T1000 (cell line): ENCODE data around the gene CEP164.

ENCODE experiments used
- DNase-seq: peaks from one replicate; lab custom pipeline; 2025; ENCODE audit warnings: mixed read lengths; lab: John Stamatoyannopoulos, UW

Gene CEP164

DNA sequence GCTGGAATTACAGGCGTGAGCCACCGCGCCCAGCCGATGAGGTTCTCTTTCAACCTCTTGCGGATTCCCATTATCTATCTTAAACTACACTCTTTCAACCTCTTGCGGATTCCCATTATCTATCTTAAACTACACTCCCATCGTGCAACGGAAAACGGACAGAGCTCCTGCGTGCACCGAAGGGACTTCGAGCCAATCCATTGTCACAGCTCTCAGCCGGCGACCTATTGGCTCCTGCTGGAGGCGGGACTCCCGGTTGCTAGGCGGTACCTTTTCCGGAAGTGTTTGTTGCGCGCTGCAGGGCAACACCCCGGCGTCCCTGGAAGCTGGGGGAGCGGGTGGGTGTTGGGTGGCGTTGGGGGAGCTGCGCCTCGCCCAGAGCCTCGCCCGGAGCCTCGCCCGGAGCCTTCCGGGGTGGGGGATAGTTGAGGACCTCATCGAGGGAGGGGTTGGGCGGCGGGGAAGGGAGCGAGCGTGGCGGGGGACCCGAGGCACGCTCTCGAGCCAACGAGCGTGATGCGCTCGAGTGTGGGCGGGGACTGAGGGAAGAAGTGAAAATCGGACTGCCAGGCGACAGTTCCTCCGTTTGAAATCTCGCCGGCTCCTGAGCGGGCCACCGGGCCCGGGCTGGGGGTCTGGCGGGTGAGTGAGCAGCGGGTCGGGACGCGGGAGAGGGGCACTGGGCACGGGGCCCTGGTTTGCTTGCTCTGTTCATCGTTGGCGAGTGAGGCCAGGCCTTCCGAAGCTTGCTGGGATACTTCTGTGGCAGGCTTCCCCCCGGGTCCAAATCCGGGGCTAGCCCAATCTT is at the start of gene CEP164:
CEP164 (plus strand) TSS at position 288 of the 808 bp plus-strand sequence. CDS start 10,733 bp downstream, outside the sequence.
- DNase-seq, result peak; percentile 89

DNA sequence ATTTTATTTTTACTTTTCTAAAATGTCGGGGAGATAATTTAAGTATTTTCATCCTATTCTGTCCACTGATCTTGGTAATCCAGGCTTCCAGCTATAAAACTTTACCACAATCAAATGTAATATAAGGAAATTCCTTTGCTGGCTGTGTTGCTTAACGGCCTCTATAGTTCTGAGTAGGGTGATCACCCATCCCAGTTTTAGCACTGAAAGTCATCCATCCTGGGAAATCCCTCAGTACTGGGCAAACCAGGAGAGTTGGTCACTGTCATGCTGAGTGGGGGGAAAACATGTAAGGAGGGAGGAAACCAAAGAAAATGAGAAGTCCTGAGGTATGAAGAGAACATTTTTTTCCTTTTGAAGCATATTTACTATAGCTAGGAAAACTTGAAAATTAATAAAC is 49.3 kb upstream of the CEP164 start:
- DNase-seq, result no peak

DNA sequence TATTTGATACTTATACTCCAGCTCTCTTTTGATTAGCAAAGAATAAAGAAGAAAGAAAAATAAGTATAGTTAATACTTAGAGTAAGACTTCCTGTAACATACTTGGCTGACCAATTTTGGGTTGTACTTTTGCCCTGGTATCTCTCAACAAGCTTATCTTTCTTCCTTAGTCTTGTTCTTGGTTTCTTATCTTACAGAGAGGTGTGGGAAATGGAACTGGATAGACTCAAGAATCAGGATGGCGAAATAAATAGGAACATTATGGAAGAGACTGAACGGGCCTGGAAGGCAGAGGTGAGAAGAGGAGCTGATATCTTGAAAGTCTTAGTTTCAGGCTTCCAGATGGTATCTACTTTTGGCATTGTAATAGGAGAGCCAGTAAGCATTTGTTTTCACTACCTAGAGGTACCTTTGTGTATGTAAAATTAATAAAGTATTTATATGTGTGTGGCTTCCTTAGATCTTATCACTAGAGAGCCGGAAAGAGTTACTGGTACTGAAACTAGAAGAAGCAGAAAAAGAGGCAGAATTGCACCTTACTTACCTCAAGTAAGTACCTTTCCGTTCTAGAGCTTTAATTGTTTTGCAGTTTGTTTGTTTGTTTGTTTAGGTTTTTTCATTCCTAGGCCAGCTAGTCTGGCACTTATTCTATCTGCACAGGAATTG is 47.8 kb upstream of the CEP164 start:
- DNase-seq, result no peak

DNA sequence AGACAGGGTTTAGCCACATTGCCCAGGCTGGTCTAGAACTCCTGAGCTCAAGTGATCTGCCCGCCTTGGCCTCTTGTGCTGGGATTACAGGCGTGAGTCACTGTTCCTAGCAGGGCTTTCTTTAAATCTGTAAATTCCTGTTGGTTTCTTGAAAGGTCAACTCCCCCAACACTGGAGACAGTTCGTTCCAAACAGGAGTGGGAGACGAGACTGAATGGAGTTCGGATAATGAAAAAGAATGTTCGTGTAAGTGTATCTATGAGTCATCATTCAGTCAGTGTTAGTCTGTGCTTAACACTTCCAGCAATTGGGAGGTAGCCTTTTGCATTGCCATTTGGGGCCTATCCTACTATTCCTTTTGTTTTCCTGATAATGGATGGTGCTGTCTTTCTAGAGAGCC is 46.5 kb upstream of the CEP164 start:
- peak; percentile 53 for DNase-seq

DNA sequence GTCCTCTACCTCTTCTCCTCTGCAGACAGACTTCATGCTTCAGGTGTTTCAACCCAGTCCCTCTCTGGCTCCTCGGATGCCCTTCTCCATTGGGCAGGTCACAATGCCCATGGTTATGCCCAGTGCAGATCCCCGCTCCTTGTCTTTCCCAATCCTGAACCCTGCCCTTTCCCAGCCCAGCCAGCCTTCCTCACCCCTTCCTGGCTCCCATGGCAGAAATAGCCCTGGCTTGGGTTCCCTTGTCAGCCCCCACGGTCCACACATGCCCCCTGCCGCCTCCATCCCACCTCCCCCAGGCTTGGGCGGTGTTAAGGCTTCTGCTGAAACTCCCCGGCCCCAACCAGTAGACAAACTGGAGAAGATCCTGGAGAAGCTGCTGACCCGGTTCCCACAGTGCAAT is 45.8 kb upstream of the CEP164 start:
- no peak for DNase-seq

DNA sequence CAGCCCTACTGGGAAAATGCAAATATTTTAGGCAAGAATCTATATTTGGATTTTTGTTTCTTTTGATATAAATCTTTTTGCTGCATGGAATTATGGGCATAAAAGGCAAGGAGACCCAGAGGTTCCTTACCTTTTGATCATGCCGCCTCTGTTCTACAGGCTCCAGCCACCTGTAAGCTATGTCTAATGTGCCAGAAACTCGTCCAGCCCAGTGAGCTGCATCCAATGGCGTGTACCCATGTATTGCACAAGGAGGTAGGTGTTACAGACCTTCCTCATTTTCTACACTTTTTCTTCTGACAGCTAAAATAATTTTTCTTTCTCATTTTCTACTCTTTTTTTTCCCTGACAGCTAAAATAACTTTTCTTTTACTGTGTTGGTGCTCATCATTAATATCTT is 44.7 kb upstream of the CEP164 start:
- DNase-seq, result no peak

DNA sequence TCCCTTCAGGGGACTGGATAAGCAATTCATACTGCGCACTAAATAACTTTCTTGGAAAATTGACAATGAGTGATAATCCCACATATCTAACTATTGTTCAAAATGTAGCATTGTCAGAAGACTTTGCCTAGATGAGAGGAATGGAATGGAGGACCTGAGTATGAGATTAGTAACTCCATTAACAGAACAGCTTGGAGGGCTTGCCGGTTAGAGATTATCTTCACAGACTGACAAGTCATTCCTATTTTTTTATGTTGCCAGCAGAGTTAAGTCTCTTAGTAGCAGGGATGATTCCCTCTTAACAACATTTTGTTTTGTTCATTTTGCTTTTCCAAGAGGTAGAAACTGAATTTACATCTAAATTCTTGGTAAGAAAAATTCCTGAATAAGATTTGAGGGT is 43.6 kb upstream of the CEP164 start:
- no peak for DNase-seq

DNA sequence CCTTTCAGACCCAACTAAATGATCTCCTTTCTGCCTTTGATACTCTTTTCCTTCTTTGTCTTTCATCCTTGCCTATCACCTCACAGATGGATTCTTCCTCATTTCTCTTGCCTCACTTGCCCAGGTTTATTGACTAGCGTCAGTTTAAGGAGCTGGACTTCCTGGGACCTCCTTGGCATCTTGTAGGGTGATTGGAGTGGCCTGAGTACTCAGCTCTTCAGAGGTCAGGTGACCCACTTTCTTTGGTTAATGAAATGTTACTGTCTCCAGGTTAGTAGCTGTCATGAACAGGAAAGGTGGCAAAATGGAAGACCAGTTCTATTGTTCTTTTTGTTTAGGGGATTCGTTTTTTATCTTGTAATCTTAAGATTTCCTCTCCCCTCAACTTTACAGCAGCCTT is 41.1 kb upstream of the CEP164 start:
- no peak for DNase-seq

DNA sequence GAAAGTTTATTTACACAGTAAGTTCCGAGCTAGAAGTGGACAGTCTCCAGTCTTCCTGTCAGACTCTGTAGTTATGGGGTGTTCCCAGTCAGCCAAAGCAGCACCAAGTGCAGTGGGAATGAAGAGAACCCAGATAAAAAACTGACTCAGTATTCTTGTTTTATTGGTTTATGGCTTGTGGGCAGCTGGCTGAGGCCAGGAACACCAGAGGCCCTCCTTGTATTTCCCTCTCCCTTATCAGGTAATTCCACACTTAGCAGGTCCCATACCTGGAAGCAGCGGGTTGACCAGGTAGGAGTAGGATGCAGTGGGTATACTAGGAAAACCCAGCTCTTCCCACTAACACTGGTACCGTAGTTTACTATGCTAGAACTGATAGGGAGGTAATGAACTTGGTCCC is 40.0 kb upstream of the CEP164 start:
- DNase-seq, result no peak

DNA sequence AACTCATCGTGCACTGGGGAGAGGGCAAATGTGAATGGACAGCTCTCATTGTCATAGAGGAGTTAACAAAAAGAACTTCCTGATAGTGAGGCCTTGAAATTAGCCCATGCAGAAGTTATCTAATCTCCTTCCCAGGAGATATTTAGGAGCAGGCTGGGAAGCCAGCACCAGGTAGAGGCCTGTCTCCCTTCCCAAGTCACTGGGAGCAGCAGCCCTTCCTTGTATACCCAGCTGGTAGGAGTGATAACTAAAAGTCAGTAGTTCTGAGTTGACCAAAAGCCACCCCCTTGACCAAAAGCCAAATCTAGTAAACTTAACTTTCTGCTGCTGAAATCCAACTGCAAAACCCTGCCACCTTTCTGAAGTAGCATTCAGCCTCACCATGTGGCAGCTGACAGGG is 37.9 kb upstream of the CEP164 start:
- no peak for DNase-seq

DNA sequence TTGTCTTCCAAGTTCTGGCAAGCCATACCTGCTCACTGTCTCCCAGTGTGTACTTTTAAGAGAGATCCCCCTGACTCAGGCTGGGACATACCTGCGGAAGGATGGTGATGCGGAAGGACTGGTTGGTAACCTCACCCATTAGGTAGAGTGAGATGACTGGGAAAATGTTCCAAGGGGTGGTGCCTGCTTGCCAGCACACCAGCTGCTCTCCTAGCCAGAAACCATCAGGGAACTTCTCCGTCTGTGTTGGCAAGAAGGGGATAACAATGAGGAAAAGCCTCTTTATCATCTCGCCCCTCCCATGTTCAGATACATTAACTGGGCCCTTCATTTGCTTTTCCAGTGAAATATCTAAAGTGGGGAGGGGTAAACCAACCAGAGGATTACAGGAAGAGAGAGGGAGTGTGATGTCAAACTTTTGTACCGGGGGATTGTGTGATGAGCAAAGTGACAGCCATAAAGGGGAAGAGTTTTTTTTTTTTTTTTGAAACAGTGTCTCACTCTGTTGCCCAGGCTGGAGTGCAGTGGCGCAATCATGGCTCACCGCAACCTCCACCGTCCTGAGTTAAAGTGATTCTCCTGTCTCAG is 36.8 kb upstream of the CEP164 start, which contains the start of gene BACE1-AS:
BACE1-AS (plus strand) TSS at position 538 of the 588 bp plus-strand sequence.
- no peak for DNase-seq

DNA sequence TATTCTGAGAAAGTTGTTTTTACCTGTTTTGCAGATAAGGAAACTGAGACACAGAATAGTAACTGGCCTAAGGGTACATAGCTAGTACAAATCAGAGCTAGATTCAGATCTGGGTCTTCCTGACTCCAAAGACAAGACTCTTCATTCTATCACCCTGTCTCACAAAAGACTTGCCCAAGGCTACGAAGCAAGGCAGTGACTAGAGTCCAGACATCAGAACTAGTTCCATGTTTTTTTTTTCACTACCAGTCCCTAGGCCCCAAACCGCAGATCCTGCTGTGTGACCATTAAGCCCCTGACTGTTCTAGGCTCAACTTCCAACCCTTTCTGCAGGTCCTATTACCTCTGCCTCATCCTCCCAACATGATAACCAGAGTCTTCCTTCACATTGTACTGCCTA is 35.0 kb upstream of the CEP164 start:
- no peak for DNase-seq

DNA sequence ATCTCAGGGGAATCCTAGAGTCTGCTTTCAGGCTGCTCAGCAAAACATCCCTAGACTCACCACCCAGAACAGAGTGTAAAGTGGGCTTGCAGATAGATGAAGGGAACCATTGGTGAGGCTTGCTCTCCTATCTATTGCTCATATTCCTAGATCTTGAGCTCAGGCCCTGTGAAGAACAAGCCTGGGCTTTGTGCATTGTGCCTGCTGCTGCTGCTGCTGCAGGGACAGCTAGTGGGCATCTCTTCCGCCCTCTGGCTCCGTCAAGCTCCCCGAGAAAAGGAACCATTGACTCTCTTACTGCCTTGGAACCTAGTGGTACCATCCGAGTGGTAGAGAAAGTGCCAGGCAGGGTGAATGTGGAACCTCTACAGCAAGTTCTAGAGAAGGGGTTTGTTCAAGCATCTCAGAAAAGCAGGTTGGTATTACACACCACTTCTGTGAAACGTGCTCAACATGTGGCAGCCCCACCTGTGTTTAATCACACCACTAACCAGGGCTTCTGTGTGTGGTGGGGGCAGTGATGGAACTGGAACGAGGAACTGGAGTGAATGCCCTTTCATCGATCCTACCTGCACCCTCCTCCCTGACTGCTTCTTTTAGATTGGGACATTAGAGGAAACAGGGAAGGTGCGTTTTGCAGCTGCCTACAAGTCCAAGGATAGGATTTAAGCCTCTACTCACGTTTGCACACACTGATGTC is 32.1 kb upstream of the CEP164 start:
- DNase-seq, result no peak

DNA sequence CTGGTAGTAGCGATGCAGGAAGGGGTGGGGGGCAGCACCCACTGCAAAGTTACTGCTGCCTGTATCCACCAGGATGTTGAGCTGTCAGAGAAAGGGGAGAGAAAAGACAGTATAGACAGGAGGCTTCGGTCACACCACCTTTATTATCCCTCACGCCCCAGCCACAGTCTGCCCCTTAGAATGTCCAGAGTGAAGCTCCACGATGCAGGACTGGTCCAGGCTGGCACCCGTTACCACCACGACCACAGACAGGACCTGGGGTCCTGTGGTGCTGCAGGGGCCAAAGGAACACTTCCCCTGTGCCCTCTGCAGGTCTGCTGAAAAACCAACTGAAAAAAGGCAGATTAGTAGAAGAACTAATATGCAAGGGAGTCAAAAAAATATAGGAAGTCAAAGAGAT is 30.8 kb upstream of the CEP164 start:
- DNase-seq, result no peak

DNA sequence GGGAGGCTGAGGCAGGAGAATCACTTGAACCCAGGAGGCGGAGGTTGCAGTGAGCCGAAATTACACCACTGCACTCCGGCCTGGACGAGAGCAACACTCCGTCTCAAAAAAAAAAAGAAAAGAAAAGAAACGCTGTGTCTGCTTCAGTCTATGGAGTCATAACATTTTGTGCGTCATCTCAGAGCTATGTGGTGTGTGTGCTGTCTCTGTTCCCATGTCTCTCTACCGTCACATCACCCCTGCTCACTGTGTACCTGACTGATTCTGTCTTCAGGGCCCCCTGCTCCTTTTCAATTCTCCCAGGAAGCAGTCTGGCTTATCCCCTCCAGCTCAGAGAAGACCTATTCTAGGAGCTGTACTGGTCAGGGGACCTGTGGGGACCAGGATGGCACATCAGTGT is 29.5 kb upstream of the CEP164 start:
- DNase-seq, result no peak

DNA sequence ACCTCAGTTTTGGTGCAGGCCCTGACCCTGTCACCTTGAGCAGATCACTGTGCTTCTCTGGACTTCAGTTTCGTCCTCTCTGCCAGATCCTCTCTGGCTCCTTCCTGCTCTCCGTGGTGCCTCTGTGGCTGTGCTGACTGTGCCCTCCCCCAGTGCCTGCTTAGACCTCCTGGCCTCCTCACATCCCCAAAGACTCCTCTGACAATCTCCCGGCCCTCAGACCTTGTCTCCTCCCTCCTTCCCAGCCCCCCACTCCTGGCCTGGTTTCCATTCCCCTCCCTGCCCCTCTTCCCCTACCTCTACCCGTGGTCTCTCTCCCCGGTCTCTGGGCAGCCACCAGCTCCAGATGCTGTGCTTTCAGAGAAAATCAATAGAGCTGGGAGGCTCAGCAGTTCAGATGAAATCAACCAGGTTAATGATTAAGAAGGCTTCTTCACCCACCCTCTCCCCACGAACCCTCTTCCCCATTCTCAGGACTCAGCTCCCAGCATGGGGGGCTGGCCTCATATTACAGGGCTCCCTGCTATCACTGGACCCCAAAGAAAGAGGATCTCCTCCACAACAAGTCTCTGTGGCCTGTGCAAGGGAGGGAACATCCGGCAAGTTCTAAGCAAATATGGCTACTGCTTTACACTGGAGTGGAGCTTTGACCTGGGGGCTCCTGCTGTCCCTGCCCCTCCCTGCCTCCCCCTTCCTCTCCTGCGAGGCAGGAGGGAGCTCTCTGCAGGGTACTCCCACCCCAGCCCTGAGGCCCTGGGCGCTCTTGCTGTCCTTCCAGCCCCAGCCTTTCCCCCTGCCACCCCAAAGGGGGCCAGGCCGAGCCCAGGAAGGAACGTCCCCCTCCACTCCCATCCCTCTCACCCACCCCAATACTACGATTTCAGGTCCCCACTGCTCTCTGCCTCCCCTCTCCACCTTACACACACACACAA is 28.0 kb upstream of the CEP164 start:
- DNase-seq, result no peak

DNA sequence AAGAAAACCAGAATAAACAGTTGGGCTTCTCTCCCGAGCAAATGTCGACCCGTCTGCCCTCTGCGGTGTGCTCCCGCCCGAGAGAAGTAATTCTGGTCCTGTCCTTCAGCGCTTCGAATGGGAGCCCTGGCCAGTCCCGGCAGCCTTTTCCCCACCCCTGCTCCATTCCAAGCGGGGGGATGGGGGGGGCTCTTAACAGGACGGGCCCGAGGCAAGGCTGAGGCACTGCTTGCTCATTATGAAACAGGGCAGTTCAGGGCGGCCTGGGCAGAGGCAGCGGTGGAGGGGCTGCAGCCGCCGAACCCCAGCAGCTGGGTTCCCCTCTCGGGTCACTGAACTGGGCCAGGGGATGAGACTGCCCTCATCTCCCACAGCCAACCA is 27.4 kb upstream of the CEP164 start:
- no peak for DNase-seq

DNA sequence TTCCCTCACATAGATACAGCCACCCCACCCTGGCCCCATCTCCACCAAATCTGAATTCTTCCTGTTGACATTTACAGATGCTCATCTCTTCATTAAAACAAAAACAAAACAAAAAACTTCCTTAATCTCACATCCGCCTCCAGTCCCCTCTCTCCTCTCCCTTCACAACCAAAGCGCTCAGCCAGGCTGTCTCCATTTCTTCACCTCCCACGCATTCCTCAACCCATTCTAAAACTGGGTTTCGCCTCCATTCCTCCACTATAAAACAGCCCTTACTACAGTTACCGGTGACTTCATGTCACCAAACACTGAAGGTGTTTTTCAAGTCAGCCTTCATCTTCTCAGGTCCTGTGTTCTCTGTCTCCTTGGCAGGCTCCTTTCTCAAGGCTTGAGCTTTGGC is 26.9 kb upstream of the CEP164 start:
- no peak for DNase-seq

DNA sequence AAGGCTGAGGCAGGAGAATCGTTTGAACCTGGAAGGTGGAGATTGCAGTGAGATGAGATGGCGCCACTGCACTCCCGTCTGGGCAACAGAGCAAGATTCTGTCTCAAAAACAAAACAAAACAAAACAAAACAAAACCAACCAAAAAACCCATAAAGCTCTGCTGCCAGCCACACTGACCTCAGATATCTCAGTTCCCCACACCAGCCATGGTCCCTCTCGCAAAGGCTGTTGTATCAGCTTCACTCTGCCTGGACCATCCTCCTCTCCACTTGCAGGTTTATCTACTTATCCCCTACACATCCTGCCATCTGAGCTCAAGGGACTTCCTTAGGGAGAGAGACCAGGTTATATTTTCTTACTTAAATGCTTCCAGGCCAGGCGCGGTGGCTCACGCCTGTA is 25.4 kb upstream of the CEP164 start:
- DNase-seq, result no peak

DNA sequence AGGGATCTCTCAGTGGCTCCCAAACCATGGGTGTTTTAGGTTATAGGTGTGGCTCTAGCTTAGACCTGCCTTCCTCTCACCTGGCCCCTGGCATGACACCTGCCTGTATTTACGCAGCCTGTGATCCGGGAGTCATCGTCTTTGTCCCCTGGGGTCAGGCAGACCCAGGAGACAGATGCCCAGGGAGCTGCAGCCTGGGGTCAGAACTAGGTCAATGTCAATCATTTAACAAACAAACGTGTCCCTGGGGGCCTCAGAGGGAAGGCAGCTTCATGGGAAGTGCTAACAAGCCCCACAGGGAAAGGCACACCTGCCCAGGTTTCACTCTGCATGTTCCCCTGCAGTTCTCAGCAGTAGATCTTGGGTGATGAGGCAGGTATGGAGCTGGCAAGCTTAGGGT is 24.6 kb upstream of the CEP164 start:
- no peak for DNase-seq

DNA sequence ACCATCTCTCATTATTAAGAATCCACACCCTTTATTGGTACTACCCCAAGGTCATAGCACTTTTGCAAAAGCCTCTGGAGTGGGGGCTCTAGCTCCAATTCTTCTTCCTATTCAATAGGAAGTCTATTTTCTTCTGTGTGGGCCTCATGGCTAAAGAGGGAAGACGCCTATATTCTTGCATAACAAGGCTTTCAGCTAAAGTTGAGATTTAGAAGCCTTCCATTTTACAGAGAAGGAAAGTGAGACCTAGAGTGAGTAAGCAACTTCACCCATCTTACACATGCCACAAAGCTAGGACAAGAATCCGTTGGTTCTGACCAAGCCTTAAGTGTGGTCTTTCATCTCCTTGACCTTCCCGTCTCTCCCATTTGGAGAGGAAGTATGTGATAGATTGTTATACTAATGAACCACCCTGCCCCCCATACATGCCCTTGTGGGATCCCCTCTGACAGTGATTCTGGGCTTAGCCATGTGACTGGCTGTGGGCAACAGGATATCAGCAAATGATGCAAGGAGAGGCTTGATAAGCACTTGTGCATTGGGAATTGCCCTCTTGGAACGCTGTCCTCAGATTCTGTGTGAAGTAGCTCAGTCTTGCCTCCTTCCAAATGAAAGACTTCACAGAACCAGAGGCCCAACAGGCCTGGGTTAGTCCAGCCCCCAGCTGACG is 23.9 kb upstream of the CEP164 start:
- DNase-seq, result no peak
